ENCODE data around the gene GLA. TPM values are rescaled to one million over a fixed set of nuclear protein-coding genes. Genes with fewer than 3 reads are reported as not detected.

GLA gene
- total and polyA plus RNA-seq, 7 donors, result 5.4 to 48.5 (median 14.4) TPM

DNA sequence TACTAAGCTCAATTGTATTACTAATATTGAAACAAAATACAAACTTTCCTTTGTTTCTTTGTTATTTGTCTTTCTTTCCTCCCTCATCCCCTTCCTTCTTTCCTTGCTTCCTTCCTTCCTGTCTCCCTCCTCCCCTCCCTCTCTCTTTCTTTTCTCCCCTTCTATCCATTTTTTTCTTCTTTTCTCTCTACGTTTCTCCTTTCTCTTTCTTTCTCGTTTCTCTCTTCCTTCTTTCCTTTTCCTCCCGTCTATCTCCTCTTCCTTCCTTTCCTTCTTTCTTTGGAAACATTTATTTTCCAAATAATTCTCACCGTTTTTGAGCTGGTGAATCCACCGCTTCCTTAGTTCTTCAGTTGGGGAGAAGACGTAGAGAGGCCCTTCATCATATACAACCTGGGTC lies 38.0 kb downstream of the GLA start:
- Histone ChIP-seq H3K27ac (no peak overlapping the region), H3K4me3 (no peak overlapping the region), H3K36me3 (ENCODE audit: insufficient read depth in 1 of 2, low read depth in 1 of 2) (no peaks in the 10 kb centered on the region), H3K4me1 (no peaks in the 10 kb centered on the region), H3K9me3 (no peaks in the 10 kb centered on the region), H3K27me3 (ENCODE audit: insufficient read depth in 3 of 3, low read length in 2 of 3) (peaks cover 0 to 16% (median 0%) of the 10 kb centered on the region in 3 donors)
- ATAC-seq, result no peak
- intact Hi-C loops (cut with DNase I), result no loop called here
- WGBS, 3 donors, result 62 to 75% (median 67%) methylated on average over 6 of the region's 6 CpGs
- TF ChIP-seq, protein P1, sequence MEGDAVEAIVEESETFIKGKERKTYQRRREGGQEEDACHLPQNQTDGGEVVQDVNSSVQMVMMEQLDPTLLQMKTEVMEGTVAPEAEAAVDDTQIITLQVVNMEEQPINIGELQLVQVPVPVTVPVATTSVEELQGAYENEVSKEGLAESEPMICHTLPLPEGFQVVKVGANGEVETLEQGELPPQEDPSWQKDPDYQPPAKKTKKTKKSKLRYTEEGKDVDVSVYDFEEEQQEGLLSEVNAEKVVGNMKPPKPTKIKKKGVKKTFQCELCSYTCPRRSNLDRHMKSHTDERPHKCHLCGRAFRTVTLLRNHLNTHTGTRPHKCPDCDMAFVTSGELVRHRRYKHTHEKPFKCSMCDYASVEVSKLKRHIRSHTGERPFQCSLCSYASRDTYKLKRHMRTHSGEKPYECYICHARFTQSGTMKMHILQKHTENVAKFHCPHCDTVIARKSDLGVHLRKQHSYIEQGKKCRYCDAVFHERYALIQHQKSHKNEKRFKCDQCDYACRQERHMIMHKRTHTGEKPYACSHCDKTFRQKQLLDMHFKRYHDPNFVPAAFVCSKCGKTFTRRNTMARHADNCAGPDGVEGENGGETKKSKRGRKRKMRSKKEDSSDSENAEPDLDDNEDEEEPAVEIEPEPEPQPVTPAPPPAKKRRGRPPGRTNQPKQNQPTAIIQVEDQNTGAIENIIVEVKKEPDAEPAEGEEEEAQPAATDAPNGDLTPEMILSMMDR (IDR thresholded peaks at IDR 0.05), result no peak
- DNase-seq, result no peak

DNA sequence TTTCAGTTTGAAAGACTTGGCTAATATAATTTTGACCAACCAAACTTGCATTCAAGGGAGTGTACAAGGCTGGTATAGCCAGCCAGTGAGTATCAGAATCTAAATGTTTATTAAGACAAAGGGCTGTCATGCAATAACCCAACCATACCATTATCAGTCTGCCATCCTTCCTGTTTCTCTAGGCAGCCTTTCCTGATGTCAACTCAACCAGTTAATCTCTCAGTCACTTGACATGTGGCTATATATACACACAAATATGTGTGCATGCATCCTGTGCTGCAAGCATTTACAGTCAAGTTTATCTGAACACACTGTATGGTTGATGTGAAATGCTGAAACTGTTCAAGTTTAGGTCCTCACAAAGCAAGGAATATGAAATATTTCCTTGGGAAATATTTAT lies 38.9 kb downstream of the GLA start:
- no peak overlapping the region for H3K27ac ChIP-seq
- DNase-seq (no peak), ATAC-seq (no peak)
- no peaks in the 10 kb centered on the region for H3K9me3 ChIP-seq
- no peak overlapping the region for H3K4me3 ChIP-seq
- intact Hi-C loops (cut with DNase I), result no loop called here
- H3K27me3 ChIP-seq (ENCODE audit: insufficient read depth in 3 of 3, low read length in 2 of 3), result peaks cover 0 to 22% (median 0%) of the 10 kb centered on the region in 3 donors
- H3K4me1 ChIP-seq, result no peaks in the 10 kb centered on the region
- H3K36me3 ChIP-seq (ENCODE audit: insufficient read depth in 1 of 2, low read depth in 1 of 2), result no peaks in the 10 kb centered on the region
- TF ChIP-seq, protein P1 (IDR thresholded peaks at IDR 0.05), result no peak

DNA sequence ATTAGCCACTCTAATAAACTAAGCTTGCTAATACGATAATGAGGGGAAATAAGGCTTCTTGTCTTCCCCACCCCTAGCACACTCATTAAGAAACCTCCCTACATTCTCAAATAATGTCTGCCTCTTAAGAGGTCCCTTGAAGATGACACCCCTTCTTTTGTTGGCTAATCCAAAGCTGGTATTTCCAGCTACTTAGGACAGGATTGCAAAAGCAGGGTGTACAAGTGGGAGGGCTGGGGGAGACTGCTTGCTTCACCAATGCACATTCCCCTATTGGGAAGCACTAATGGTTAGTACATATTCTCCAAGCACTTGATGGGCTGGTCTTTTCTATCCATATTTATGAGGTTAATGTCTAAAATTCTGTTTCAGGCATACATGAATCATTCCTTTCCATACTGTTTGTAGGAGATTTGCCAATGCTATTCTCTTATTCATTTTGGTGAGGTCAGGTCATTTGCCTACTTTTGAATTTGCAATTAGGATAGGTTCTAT lies 42.4 kb downstream of the GLA start:
- no peaks in the 10 kb centered on the region for H3K9me3 ChIP-seq

DNA sequence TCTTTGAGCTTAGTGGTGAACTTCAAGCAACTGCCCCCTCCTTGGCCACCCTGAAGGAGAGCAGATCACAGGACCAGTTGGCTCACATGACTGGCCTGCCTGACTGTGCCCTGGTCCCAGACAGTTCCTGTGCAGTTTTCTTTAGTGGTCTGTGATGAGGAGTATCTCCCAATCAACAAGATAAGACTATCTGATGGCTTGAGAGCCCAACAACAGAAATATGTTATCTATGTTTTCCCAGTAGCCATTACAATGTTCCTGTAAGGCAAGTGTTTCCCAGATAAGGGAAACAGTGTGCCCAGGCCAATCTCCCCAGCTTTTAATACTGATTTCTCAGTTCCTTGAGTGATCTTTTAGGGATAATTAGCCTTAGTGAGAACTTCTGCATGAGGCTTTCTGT lies 45.0 kb downstream of the GLA start:
- no peaks in the 10 kb centered on the region for H3K36me3 ChIP-seq (ENCODE audit: insufficient read depth in 1 of 2, low read depth in 1 of 2)
- ATAC-seq, result no peak
- H3K4me1 ChIP-seq, result no peaks in the 10 kb centered on the region
- H3K9me3 ChIP-seq, result no peaks in the 10 kb centered on the region
- intact Hi-C loops (cut with DNase I), result no loop called here
- no peak overlapping the region for H3K27ac ChIP-seq
- TF ChIP-seq, protein P1 (IDR thresholded peaks at IDR 0.05), result no peak
- no peak for DNase-seq
- no peak overlapping the region for H3K4me3 ChIP-seq
- H3K27me3 ChIP-seq (ENCODE audit: insufficient read depth in 3 of 3, low read length in 2 of 3), result peaks cover 0 to 9% (median 0%) of the 10 kb centered on the region in 3 donors

More for the DNA sequence above, 42.4 kb downstream of the GLA start:
- no peak for DNase-seq
- Histone ChIP-seq H3K4me1 (no peaks in the 10 kb centered on the region), H3K27ac (no peak overlapping the region), H3K27me3 (ENCODE audit: insufficient read depth in 3 of 3, low read length in 2 of 3) (peaks cover 0 to 5% (median 0%) of the 10 kb centered on the region in 3 donors), H3K4me3 (no peak overlapping the region), H3K36me3 (ENCODE audit: insufficient read depth in 1 of 2, low read depth in 1 of 2) (no peaks in the 10 kb centered on the region)
- intact Hi-C loops (cut with DNase I), result no loop called here
- TF ChIP-seq, protein P1 (IDR thresholded peaks at IDR 0.05), result no peak
- 82 to 100% (median 88%) methylated on average over 1 of the region's 1 CpG for WGBS, 3 donors
- no peak for ATAC-seq

DNA sequence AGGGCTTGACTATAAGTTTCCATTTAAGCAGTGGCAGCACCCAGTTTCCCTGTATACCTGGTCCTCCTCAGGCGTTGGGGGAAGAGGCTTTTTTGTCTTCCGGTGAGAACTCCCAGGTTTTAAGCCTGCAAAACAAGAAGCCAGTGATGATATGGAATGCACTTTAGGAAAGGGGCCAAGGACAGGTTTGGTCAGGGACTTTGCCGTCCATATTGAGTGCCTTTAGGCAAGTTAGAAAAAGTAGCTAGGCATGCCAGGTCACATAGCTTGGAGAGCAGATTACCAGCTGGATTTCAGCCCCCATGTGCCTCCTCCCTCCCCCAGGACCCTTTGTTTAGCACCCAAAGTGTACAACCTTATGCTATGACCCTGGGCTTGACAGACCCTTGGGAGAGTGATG lies 45.6 kb downstream of the GLA start:
- 61 to 76% (median 71%) methylated on average over 3 of the region's 3 CpGs for WGBS, 3 donors
- H3K4me1 ChIP-seq, result no peaks in the 10 kb centered on the region
- TF ChIP-seq, protein P1 (IDR thresholded peaks at IDR 0.05), result no peak
- DNase-seq, result no peak
- H3K27ac ChIP-seq, result no peak overlapping the region
- intact Hi-C loops (cut with DNase I), result no loop called here
- no peaks in the 10 kb centered on the region for H3K36me3 ChIP-seq (ENCODE audit: insufficient read depth in 1 of 2, low read depth in 1 of 2)
- H3K9me3 ChIP-seq, result no peaks in the 10 kb centered on the region
- peaks cover 0 to 9% (median 0%) of the 10 kb centered on the region in 3 donors for H3K27me3 ChIP-seq (ENCODE audit: insufficient read depth in 3 of 3, low read length in 2 of 3)
- ATAC-seq, result no peak
- no peak overlapping the region for H3K4me3 ChIP-seq
